GM23338 (cell line): Measurements from ENCODE around the gene OLR1. TPM values are rescaled to one million over a fixed set of nuclear protein-coding genes. Genes with fewer than 3 reads are reported as not detected.

ENCODE experiments used
- ATAC-seq: fragments of 200-7000 bp; cut with Tn5 transposase; 3 replicates; pipeline ENCODE4 v1.9.1; 2020
- DNase-seq: peaks from one replicate; pipeline ENCODE4 v3.0.0-alpha.2; 2015; ENCODE audit warnings: low spot score
- H2AFZ ChIP-seq: fragments of 200-600 bp; sonication (generic); 2 replicates; pipeline ENCODE4 v1.8.0; 2016; ENCODE audit warnings: antibody characterized with exemption, mild to moderate bottlenecking, moderate library complexity
- H3F3A ChIP-seq: fragments of 200-600 bp; sonication (generic); replicated peaks from 2 replicates; pipeline ENCODE4 v1.8.0; 2017; ENCODE audit warnings: antibody characterized with exemption, mixed run types, low read depth
- H3K27ac ChIP-seq: fragments of 200-600 bp; sonication (generic); 2 replicates; pipeline ENCODE4 v1.6.1; 2016; ENCODE audit warnings: low read depth
- H3K27me3 ChIP-seq: fragments of 200-600 bp; sonication (generic); 2 replicates; pipeline ENCODE4 v1.8.0; 2016; ENCODE audit warnings: mild to moderate bottlenecking, mixed run types, moderate library complexity; ENCODE audit not compliant: insufficient read depth
- H3K36me3 ChIP-seq: fragments of 200-600 bp; sonication (generic); 2 replicates; pipeline ENCODE4 v1.8.0; 2016; ENCODE audit warnings: mild to moderate bottlenecking; ENCODE audit not compliant: insufficient read depth
- H3K4me1 ChIP-seq: fragments of 200-600 bp; sonication (generic); 2 replicates; pipeline ENCODE4 v1.8.0; 2016; ENCODE audit warnings: mild to moderate bottlenecking, moderate library complexity; ENCODE audit not compliant: insufficient read depth
- H3K4me2 ChIP-seq: fragments of 200-600 bp; sonication (generic); 2 replicates; pipeline ENCODE4 v1.7.1; 2017; ENCODE audit warnings: mixed run types
- H3K4me3 ChIP-seq: fragments of 200-600 bp; sonication (generic); 2 replicates; pipeline ENCODE4 v1.6.1; 2016; ENCODE audit warnings: mixed run types
- H3K79me2 ChIP-seq: fragments of 200-600 bp; sonication (generic); replicated peaks from 2 replicates; pipeline ENCODE4 v1.8.0; 2017; ENCODE audit warnings: mild to moderate bottlenecking; ENCODE audit not compliant: insufficient read depth
- H3K9me2 ChIP-seq: fragments of 200-600 bp; sonication (generic); 2 replicates; pipeline ENCODE4 v1.8.0; 2017; ENCODE audit not compliant: insufficient read depth
- H4K20me1 ChIP-seq: fragments of 200-600 bp; sonication (generic); replicated peaks from 2 replicates; pipeline ENCODE4 v1.8.0; 2017; ENCODE audit warnings: mild to moderate bottlenecking; ENCODE audit not compliant: insufficient read depth
- H3K27ac Mint-ChIP-seq: 2 replicates; pipeline ENCODE4 v1.8.0; 2020; ENCODE audit warnings: inconsistent platforms, mild to moderate bottlenecking, moderate library complexity, mixed read lengths
- H3K27me3 Mint-ChIP-seq: 3 replicates; pipeline ENCODE4 v1.8.0; 2022; ENCODE audit warnings: low read depth, mild to moderate bottlenecking, moderate library complexity, mixed read lengths, inconsistent platforms; ENCODE audit not compliant: insufficient read depth, poor library complexity
- H3K36me3 Mint-ChIP-seq: 3 replicates; pipeline ENCODE4 v1.8.0; 2021; ENCODE audit warnings: low read depth, mild to moderate bottlenecking, inconsistent platforms, moderate library complexity, mixed read lengths
- H3K4me1 Mint-ChIP-seq: 3 replicates; pipeline ENCODE4 v1.8.0; 2020; ENCODE audit warnings: mild to moderate bottlenecking, inconsistent platforms, mixed read lengths
- H3K4me3 Mint-ChIP-seq: 3 replicates; pipeline ENCODE4 v1.8.0; 2021; ENCODE audit warnings: moderate library complexity, mild to moderate bottlenecking, inconsistent platforms, mixed read lengths
- H3K9me3 Mint-ChIP-seq: 3 replicates; pipeline ENCODE4 v1.8.0; 2020; ENCODE audit warnings: moderate library complexity, mild to moderate bottlenecking, inconsistent platforms, mixed read lengths
- CREB1 ChIP-seq: fragments of 250-450 bp; sonication (Bioruptor Pico); IDR thresholded peaks from 2 replicates; pipeline ENCODE4 v1.5.0; 2020; ENCODE audit warnings: low read depth, mild to moderate bottlenecking, moderate library complexity
- CTCF ChIP-seq, 2 experiments: fragments of 200-600 bp in 1 of 2; sonication (generic) in 1 of 2; conservative IDR thresholded peaks; 2 replicates each; pipeline versions ENCODE4 v1.5.1 to v1.6.1; 2016 to 2017; ENCODE audit warnings: antibody characterized with exemption in 2 of 2, low read depth in 2 of 2, mild to moderate bottlenecking in 2 of 2, moderate library complexity in 1 of 2
- ETS1 ChIP-seq: IDR thresholded peaks from 2 replicates; pipeline ENCODE4 v1.6.1; 2016; ENCODE audit warnings: antibody characterized with exemption
- EZH2 ChIP-seq: fragments of 200-600 bp; sonication (generic); IDR thresholded peaks from one replicate; pipeline ENCODE4 v1.8.0; 2017; ENCODE audit warnings: antibody characterized with exemption, mild to moderate bottlenecking, low read depth; ENCODE audit not compliant: unreplicated experiment
- EZH2phosphoT487 ChIP-seq: fragments of 200-600 bp; sonication (generic); IDR thresholded peaks from one replicate; pipeline ENCODE4 v1.8.1; 2018; ENCODE audit warnings: antibody characterized with exemption; ENCODE audit not compliant: unreplicated experiment
- JUNB ChIP-seq: IDR thresholded peaks from one replicate; pipeline ENCODE4 v1.6.1; 2016; ENCODE audit warnings: antibody characterized with exemption; ENCODE audit not compliant: unreplicated experiment
- NANOG ChIP-seq: IDR thresholded peaks from 2 replicates; pipeline ENCODE4 v1.6.1; 2016; ENCODE audit warnings: antibody characterized with exemption, borderline replicate concordance
- POLR2AphosphoS5 ChIP-seq: IDR thresholded peaks from 2 replicates; pipeline ENCODE4 v1.6.1; 2016; ENCODE audit warnings: antibody characterized with exemption, low read depth
- REST ChIP-seq: IDR thresholded peaks from one replicate; pipeline ENCODE4 v1.6.1; 2018; ENCODE audit warnings: antibody characterized with exemption; ENCODE audit not compliant: unreplicated experiment
- STAT1 ChIP-seq: IDR thresholded peaks from one replicate; pipeline ENCODE4 v1.6.1; 2016; ENCODE audit warnings: antibody characterized with exemption; ENCODE audit not compliant: unreplicated experiment
- ZNF114 ChIP-seq: fragments of 250-450 bp; sonication (Bioruptor Pico); IDR thresholded peaks from 2 replicates; pipeline ENCODE4 v1.5.0; 2020; ENCODE audit warnings: mild to moderate bottlenecking, moderate library complexity
- ZNF331 ChIP-seq: fragments of 250-450 bp; sonication (Bioruptor Pico); IDR thresholded peaks from 2 replicates; pipeline ENCODE4 v1.5.0; 2020; ENCODE audit warnings: low read depth, mild to moderate bottlenecking, moderate library complexity
- ZNF462 ChIP-seq: fragments of 250-450 bp; sonication (Bioruptor Pico); IDR thresholded peaks from 2 replicates; pipeline ENCODE4 v1.5.0; 2020; ENCODE audit warnings: mild to moderate bottlenecking, moderate library complexity
- polyA plus RNA-seq: library from polyadenylated mRNA; unstranded; fragments of >200 nt; fragmentation: Nextera tagmentation; extraction: Ambion mirVana; gene quantifications from 2 replicates; pipeline ENCODE4 v1.2.1, GENCODE V29; 2016
- total RNA-seq: library from RNA; depleted of rRNA; stranded (reverse); fragments of >200 nt; shearing (Covaris generic); gene quantifications from 2 replicates; pipeline ENCODE4 v1.2.3, GENCODE V29; 2014

OLR1 gene
- total and polyA plus RNA-seq, 2 experiments from 2014 or later: not detected

GRCh38 chr12:10122689-10123088 lies 49.2 kb downstream of the OLR1 start:
- Histone ChIP-seq H3K36me3 (no peaks in the 10 kb centered on the region), H3K79me2 (no peaks in the 10 kb centered on the region), H3K4me2 (no peak overlapping the region), H3F3A (no peaks in the 10 kb centered on the region), H3K27me3 (no peaks in the 10 kb centered on the region), H3K27ac (no peak overlapping the region), H3K9me2 (no peaks in the 10 kb centered on the region), H2AFZ (no peak overlapping the region), H3K4me1 (no peaks in the 10 kb centered on the region), H4K20me1 (no peaks in the 10 kb centered on the region), H3K4me3 (no peak overlapping the region)
- Mint-ChIP-seq H3K36me3 (no peaks in the 10 kb centered on the region), H3K9me3 (no peaks in the 10 kb centered on the region), H3K27me3 (no peaks in the 10 kb centered on the region), H3K4me3 (no peak overlapping the region), H3K4me1 (no peaks in the 10 kb centered on the region), H3K27ac (no peak overlapping the region)
- TF ChIP-seq ZNF331 (CRISPR knock-in tag) (no peak), STAT1 (no peak), CTCF (conservative IDR thresholded peaks at IDR 0.05; ENCODE audit: low read depth in 2 of 2) (no peak), ETS1 (no peak), ZNF114 (CRISPR knock-in tag) (no peak), POLR2AphosphoS5 (no peak), NANOG (no peak), REST (no peak), JUNB (no peak), EZH2phosphoT487 (no peak), ZNF462 (CRISPR knock-in tag) (no peak), EZH2 (no peak), CREB1 (CRISPR knock-in tag) (no peak)
- DNase-seq (no peak), ATAC-seq (no peak)
